ES-I3 (cell line): ENCODE results near the gene DCP2.

ENCODE experiments used
- H3K36me3 ChIP-seq: 2 replicates; pipeline ENCODE4 v1.6.1; 2013; ENCODE audit warnings: mild to moderate bottlenecking, low read length, control low read depth, moderate library complexity; ENCODE audit not compliant: insufficient read depth
- H3K4me1 ChIP-seq: 2 replicates; pipeline ENCODE4 v1.6.1; 2013; ENCODE audit warnings: mild to moderate bottlenecking, control low read depth, low read length; ENCODE audit not compliant: insufficient read depth
- H3K9ac ChIP-seq: 2 replicates; pipeline ENCODE4 v1.6.1; 2013; ENCODE audit warnings: low read depth, mild to moderate bottlenecking, low read length, moderate library complexity
- H3K9me3 ChIP-seq: 2 replicates; pipeline ENCODE4 v1.6.1; 2013; ENCODE audit warnings: mild to moderate bottlenecking, low read length, moderate library complexity; ENCODE audit not compliant: control insufficient read depth, insufficient read depth

DCP2 gene

DNA sequence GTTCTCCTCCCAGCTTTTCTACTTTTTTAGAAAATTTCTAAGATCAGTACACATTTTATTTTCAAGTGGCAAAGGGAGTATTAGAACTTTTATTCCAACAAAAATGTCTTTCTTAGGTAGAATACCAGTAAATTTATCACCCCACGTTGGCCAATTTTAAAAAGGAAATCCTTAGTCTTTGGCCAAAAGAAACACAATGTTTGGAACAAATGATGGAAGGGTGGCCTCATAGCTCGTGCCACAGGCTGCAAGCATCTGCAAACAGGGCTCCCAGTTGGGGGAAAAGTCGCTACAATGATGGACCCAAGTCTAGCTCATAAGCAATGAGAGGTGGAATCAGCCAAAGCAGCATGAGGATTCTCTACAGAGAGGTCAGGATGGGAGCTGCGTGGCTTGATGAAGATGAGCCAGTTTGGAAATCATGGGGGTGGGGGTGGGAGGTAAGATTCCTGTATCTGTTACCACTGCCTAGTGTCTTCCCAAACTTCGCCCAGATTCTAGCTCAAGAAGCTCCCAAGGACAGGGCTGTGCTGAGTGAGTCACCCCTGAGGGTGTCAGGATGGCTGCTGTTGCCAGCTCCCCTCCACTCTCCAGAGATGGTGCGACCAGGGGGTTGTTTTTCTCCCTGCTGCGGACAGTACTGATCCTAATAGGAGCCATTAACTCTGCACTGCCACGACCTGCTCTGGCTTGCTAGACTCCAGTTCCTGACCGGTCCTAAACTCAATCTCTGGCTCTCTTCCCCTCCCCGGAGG is 75.6 kb downstream of the DCP2 start:
- H3K36me3 ChIP-seq: no peaks in the 10 kb centered on the region; the same call in 1 of the 2 replicates
- H3K9me3 ChIP-seq: no peaks in the 10 kb centered on the region
- H3K9ac ChIP-seq: no peak overlapping the region
- H3K4me1 ChIP-seq: peaks cover 5% of the 10 kb centered on the region; the same call in 1 of the 2 replicates

DNA sequence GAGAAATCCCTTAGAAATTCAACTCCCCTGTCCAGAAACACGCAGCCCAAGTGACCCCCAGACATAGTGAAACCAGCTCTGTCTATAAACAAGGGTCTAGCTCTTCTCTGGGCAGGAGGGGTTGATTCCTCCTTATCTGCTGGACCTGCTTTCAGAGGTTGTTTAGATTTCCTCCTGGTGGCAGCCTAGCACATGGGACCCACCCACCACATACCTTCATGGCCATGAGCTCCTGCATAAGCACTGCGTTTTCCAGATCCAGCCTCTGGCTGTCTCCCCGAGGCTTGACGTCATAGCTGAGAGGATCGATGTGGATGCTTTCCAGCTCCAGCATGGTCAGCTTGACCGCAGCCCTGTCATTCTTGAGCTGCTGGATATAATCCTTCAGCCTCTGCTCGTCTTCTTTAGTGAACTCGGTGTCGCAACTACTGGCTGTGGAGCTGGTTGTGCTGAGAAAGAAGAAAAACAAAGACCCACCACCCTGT is 77.0 kb downstream of the DCP2 start:
- H3K9ac ChIP-seq: no peak overlapping the region
- peaks cover 5% of the 10 kb centered on the region; the same call in 1 of the 2 replicates for H3K4me1 ChIP-seq
- H3K36me3 ChIP-seq: no peaks in the 10 kb centered on the region; the same call in 1 of the 2 replicates
- H3K9me3 ChIP-seq: no peaks in the 10 kb centered on the region

- H3K9me3 ChIP-seq: no peaks in the 10 kb centered on the region
- H3K36me3 ChIP-seq: no peaks in the 10 kb centered on the region
- H3K4me1 ChIP-seq: peaks cover 5% of the 10 kb centered on the region; the same call in 1 of the 2 replicates
- no peak overlapping the region for H3K9ac ChIP-seq
Measured at GRCh38 chr5:113054899-113055298, 78.3 kb downstream of the DCP2 start.

GRCh38 chr5:113056988-113057387 is 80.4 kb downstream of the DCP2 start:
- no peak overlapping the region for H3K9ac ChIP-seq
- H3K36me3 ChIP-seq: no peaks in the 10 kb centered on the region
- no peaks in the 10 kb centered on the region for H3K9me3 ChIP-seq
- peaks cover 5% of the 10 kb centered on the region; the same call in 1 of the 2 replicates for H3K4me1 ChIP-seq

DNA sequence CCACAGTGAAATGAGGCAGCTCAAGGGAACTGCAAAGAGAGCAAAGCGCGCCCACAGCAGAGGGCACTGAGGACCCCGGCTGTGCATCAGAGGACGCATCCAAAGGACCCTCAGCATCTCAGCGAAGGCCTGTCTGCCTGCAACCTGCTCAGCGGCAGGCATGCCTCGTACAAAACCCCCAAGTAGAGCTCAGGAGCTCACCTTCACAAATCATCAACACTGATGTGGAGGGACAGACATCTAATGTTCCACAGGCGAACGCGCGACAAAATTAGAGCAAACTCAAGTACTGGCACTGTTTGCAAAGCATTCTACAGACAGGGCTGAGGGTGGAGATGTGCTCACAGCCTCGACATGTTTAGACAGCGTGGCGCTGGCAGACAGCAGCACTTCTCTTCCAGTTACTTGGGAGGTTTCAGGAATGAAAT is 81.0 kb downstream of the DCP2 start:
- Histone ChIP-seq H3K9me3 (no peaks in the 10 kb centered on the region), H3K4me1 (peaks cover 5% of the 10 kb centered on the region; the same call in 1 of the 2 replicates), H3K36me3 (no peaks in the 10 kb centered on the region), H3K9ac (no peak overlapping the region)

DNA sequence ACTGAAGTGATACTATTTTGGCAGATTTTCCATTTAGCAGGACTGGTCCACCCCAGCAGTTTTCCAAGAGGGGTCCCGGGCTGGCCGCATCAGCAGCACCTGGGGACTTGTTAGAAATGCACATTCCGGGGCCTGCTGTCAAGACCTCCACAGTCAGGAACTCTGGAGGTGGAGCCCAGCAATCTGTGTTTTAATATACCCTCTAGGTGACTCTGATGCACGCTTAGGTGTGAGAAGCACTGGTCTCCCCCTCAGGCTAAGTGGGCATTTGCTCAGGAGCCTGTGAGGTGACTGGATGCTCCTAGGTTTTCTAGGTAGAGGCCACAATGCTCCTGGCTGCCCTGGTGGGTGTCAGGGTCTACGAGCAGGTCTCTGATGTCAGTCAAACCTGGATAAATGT is 81.7 kb downstream of the DCP2 start:
- Histone ChIP-seq H3K9ac (no peak overlapping the region), H3K36me3 (no peaks in the 10 kb centered on the region), H3K9me3 (no peaks in the 10 kb centered on the region), H3K4me1 (no peaks in the 10 kb centered on the region)

- Histone ChIP-seq H3K4me1 (no peaks in the 10 kb centered on the region), H3K9ac (no peak overlapping the region), H3K36me3 (no peaks in the 10 kb centered on the region), H3K9me3 (no peaks in the 10 kb centered on the region)
Measured at GRCh38 chr5:113058706-113059226, 82.2 kb downstream of the DCP2 start.

- Histone ChIP-seq H3K9ac (no peak overlapping the region), H3K4me1 (no peaks in the 10 kb centered on the region), H3K9me3 (no peaks in the 10 kb centered on the region), H3K36me3 (no peaks in the 10 kb centered on the region)
Measured at GRCh38 chr5:113059232-113060040, 82.8 kb downstream of the DCP2 start.

DNA sequence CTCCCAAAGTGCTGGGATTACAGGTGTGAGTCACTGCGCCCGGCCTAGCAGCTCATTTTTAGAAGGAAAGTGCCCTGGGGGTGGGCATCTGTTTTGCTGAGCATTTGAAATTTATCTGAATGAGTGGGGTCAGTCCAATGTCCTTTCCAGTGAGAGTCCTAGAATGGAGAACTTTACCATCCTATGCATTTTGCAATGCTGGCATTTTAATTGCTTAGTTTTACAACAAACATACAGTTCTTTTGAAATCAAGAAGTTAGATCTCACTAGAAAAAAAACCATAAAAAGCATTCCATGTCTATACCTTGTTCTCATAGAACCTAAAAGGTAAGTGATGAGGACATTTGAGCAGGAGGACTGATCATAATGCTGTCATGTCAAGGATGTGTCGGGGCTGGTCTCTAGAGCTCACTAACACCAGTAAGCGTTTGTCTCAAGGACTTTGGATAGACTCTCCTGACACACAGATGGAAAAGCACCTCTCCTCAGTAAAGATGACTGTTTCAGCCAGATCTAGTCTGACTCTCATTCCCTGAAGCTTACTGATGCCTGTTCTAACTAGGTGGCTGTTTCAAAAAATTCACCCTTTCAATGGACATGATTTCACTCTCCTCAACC is 83.9 kb downstream of the DCP2 start:
- no peaks in the 10 kb centered on the region for H3K4me1 ChIP-seq
- H3K36me3 ChIP-seq: no peaks in the 10 kb centered on the region
- no peak overlapping the region for H3K9ac ChIP-seq
- H3K9me3 ChIP-seq: no peaks in the 10 kb centered on the region

GRCh38 chr5:113061846-113062780 is 85.5 kb downstream of the DCP2 start:
- Histone ChIP-seq H3K4me1 (no peaks in the 10 kb centered on the region), H3K36me3 (no peaks in the 10 kb centered on the region), H3K9ac (no peak overlapping the region)

GRCh38 chr5:113062869-113063508 is 86.4 kb downstream of the DCP2 start:
- Histone ChIP-seq H3K9ac (no peak overlapping the region), H3K4me1 (no peaks in the 10 kb centered on the region)

More at GRCh38 chr5:113061846-113062780, 85.5 kb downstream of the DCP2 start:
- H3K9me3 ChIP-seq: no peaks in the 10 kb centered on the region

DNA sequence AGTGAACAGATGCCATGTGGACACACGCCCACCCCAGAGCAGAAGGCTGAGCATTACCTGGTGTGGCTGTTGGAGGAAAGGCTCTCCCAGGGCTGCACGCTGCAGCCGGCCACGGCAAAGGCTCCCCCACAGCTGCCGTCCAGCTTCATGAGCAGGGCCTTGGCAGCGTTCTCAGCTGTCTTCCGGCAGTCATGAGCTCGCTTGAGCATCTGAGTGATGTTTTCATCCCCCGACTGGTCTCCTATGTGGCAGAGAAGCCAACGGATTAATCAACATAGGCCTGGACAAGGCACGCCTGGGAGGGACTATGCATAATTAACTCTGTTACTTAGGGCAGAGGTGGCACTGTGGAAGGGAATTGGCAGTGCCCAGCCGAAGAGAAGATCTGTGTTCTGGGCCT is 87.3 kb downstream of the DCP2 start:
- H3K9me3 ChIP-seq: no peaks in the 10 kb centered on the region
- H3K9ac ChIP-seq: no peak overlapping the region
- peaks cover 6% of the 10 kb centered on the region for H3K4me1 ChIP-seq
- no peaks in the 10 kb centered on the region for H3K36me3 ChIP-seq

More at GRCh38 chr5:113062869-113063508, 86.4 kb downstream of the DCP2 start:
- no peaks in the 10 kb centered on the region for H3K9me3 ChIP-seq
- no peaks in the 10 kb centered on the region for H3K36me3 ChIP-seq

DNA sequence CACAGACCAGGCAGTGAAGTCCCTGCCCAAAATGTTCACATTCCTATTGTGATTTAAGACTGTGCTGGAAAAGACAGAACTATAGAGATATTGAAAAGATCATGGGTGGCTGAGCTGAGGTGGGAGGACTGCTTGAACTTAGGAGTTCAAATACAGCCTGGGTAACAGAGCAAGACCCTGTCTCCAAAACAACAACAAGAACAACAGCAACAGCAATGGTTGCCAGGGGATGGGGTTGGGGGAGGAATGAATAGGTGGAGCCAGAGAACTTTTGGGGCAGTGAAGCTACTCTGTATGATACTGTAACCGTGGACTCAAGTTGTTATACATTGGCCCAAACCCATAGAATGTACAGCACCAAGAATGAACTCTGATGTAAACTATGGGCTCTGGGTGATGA is 88.2 kb downstream of the DCP2 start:
- Histone ChIP-seq H3K9me3 (no peaks in the 10 kb centered on the region), H3K9ac (no peak overlapping the region), H3K36me3 (no peaks in the 10 kb centered on the region), H3K4me1 (peaks cover 13% of the 10 kb centered on the region)
